ENCODE results near the gene CHMP4B.

CHMP4B gene

GRCh38 chr20:33822423-33822822 is 11.3 kb downstream of the CHMP4B start:
- no peak for DNase-seq

GRCh38 chr20:33822991-33823390 is 11.8 kb downstream of the CHMP4B start:
- no peak for DNase-seq

GRCh38 chr20:33824852-33825251 is 13.7 kb downstream of the CHMP4B start:
- DNase-seq = no peak

- no peak for DNase-seq
Observed at GRCh38 chr20:33825340-33826269, 14.5 kb downstream of the CHMP4B start.

GRCh38 chr20:33826270-33826897 is 15.2 kb downstream of the CHMP4B start:
- DNase-seq = no peak

- no peak for DNase-seq
Observed at GRCh38 chr20:33827109-33827508, 16.0 kb downstream of the CHMP4B start.

GRCh38 chr20:33827634-33828325 is 16.6 kb downstream of the CHMP4B start:
- no peak for DNase-seq

- no peak for DNase-seq
Observed at GRCh38 chr20:33828326-33828844, 17.2 kb downstream of the CHMP4B start.

GRCh38 chr20:33828967-33829560 is 17.9 kb downstream of the CHMP4B start:
- DNase-seq = no peak

- DNase-seq = no peak
Observed at GRCh38 chr20:33829636-33830035, 18.5 kb downstream of the CHMP4B start.

- no peak for DNase-seq
Observed at GRCh38 chr20:33830371-33830770, 19.2 kb downstream of the CHMP4B start.

- DNase-seq = peak; percentile 2
Observed at GRCh38 chr20:33832103-33832804, 21.1 kb downstream of the CHMP4B start.

GRCh38 chr20:33833333-33833732 is 22.2 kb downstream of the CHMP4B start:
- no peak for DNase-seq

- no peak for DNase-seq
Observed at GRCh38 chr20:33835615-33836172, 24.5 kb downstream of the CHMP4B start.

- DNase-seq = no peak
Observed at GRCh38 chr20:33836277-33836676, 25.1 kb downstream of the CHMP4B start.

GRCh38 chr20:33837096-33837830 is 26.1 kb downstream of the CHMP4B start:
- no peak for DNase-seq

- DNase-seq = no peak
Observed at GRCh38 chr20:33838035-33838864, 27.1 kb downstream of the CHMP4B start.

GRCh38 chr20:33839591-33839990 is 28.4 kb downstream of the CHMP4B start:
- DNase-seq = no peak

- DNase-seq = no peak
Observed at GRCh38 chr20:33840160-33840559, 29.0 kb downstream of the CHMP4B start.

GRCh38 chr20:33840759-33841435 is 29.7 kb downstream of the CHMP4B start:
- no peak for DNase-seq
